Measurements from ENCODE around the gene FITM1.

FITM1 gene

GRCh38 chr14:24130380-24130716 is at the start of gene FITM1:
FITM1 (plus strand) TSS chr14:24130659; CDS start chr14:24131564, 905 bp downstream.
- DNase-seq (ENCODE audit: low read depth, low spot score), result no peak

- peak; percentile 42 for DNase-seq (ENCODE audit: low read depth, low spot score)
These were observed 49.3 kb upstream of the FITM1 start for GRCh38 chr14:24080888-24081738.

- DNase-seq (ENCODE audit: low read depth, low spot score), result no peak
These were observed 48.7 kb upstream of the FITM1 start for GRCh38 chr14:24081739-24082211.

GRCh38 chr14:24082411-24083080 is 47.9 kb upstream of the FITM1 start:
- no peak for DNase-seq (ENCODE audit: low read depth, low spot score)

- no peak for DNase-seq (ENCODE audit: low read depth, low spot score)
These were observed 47.0 kb upstream of the FITM1 start for GRCh38 chr14:24083462-24083861.

GRCh38 chr14:24084440-24084839 is 46.0 kb upstream of the FITM1 start:
- no peak for DNase-seq (ENCODE audit: low read depth, low spot score)

GRCh38 chr14:24085215-24085614 is 45.2 kb upstream of the FITM1 start:
- DNase-seq (ENCODE audit: low read depth, low spot score), result no peak

GRCh38 chr14:24086193-24086955 is 44.1 kb upstream of the FITM1 start:
- DNase-seq (ENCODE audit: low read depth, low spot score), result no peak

- no peak for DNase-seq (ENCODE audit: low read depth, low spot score)
These were observed 43.5 kb upstream of the FITM1 start for GRCh38 chr14:24087004-24087403.

GRCh38 chr14:24088095-24088494 is 42.4 kb upstream of the FITM1 start:
- no peak for DNase-seq (ENCODE audit: low read depth, low spot score)

- no peak for DNase-seq (ENCODE audit: low read depth, low spot score)
These were observed 40.6 kb upstream of the FITM1 start for GRCh38 chr14:24089890-24090289.

- DNase-seq (ENCODE audit: low read depth, low spot score), result no peak
These were observed 38.4 kb upstream of the FITM1 start for GRCh38 chr14:24092110-24092504.

GRCh38 chr14:24092505-24093206 is 37.8 kb upstream of the FITM1 start:
- no peak for DNase-seq (ENCODE audit: low read depth, low spot score)

GRCh38 chr14:24093207-24093900 is 37.1 kb upstream of the FITM1 start:
- DNase-seq (ENCODE audit: low read depth, low spot score), result no peak

GRCh38 chr14:24093901-24094840 is 36.3 kb upstream of the FITM1 start, which contains the start of gene PCK2:
PCK2 (plus strand) TSS chr14:24094311; CDS start chr14:24094406, 95 bp downstream.
- DNase-seq (ENCODE audit: low read depth, low spot score), result peak; percentile 94

GRCh38 chr14:24094841-24095270 is 35.6 kb upstream of the FITM1 start:
- DNase-seq (ENCODE audit: low read depth, low spot score), result peak; percentile 61

- peak; percentile 70 for DNase-seq (ENCODE audit: low read depth, low spot score)
These were observed 35.0 kb upstream of the FITM1 start for GRCh38 chr14:24095271-24096068.

GRCh38 chr14:24096545-24097181 is 33.8 kb upstream of the FITM1 start:
- DNase-seq (ENCODE audit: low read depth, low spot score), result no peak

All from ELF-1 (cell line).